HG03175 (cell line): ENCODE data around the gene GPR39.
"Not testable (repeated sequence)": the region's sequence is repeated elsewhere in the genome, so short reads cannot be mapped to it uniquely, and the experiment has no call there.

Experiments used
- ATAC-seq: cut with Tn5 transposase; IDR thresholded peaks from one replicate; pipeline ENCODE4 v1.9.1; 2021; ENCODE audit warnings: mild to moderate bottlenecking, moderate library complexity; ENCODE audit not compliant: unreplicated experiment

Gene GPR39

GRCh38 chr2:132484144-132484543 lies 67.5 kb downstream of the GPR39 start:
- no peak for ATAC-seq

GRCh38 chr2:132488491-132488890 lies 71.9 kb downstream of the GPR39 start:
- no peak for ATAC-seq

GRCh38 chr2:132489150-132489549 lies 72.5 kb downstream of the GPR39 start:
- no peak for ATAC-seq

GRCh38 chr2:132495881-132496280 lies 79.3 kb downstream of the GPR39 start:
- no peak for ATAC-seq

GRCh38 chr2:132496555-132496954 lies 80.0 kb downstream of the GPR39 start:
- no peak for ATAC-seq

- ATAC-seq: no peak
Observed at GRCh38 chr2:132497591-132497990, 81.0 kb downstream of the GPR39 start.

GRCh38 chr2:132503701-132504100 lies 87.1 kb downstream of the GPR39 start:
- ATAC-seq: no peak

GRCh38 chr2:132515010-132515409 lies 98.4 kb downstream of the GPR39 start:
- no peak for ATAC-seq

- ATAC-seq: no peak
Observed at GRCh38 chr2:132517386-132517785, 100.8 kb downstream of the GPR39 start.

- ATAC-seq: no peak
Observed at GRCh38 chr2:132518302-132518701, 101.7 kb downstream of the GPR39 start.

- ATAC-seq: no peak
Observed at GRCh38 chr2:132519566-132519965, 103.0 kb downstream of the GPR39 start.

- no peak for ATAC-seq
Observed at GRCh38 chr2:132521341-132521740, 104.7 kb downstream of the GPR39 start.

- ATAC-seq: no peak
Observed at GRCh38 chr2:132522901-132523300, 106.3 kb downstream of the GPR39 start.

- not testable (repeated sequence) for ATAC-seq
Observed at GRCh38 chr2:132537061-132537460, 120.5 kb downstream of the GPR39 start.

GRCh38 chr2:132538331-132538855 lies 121.8 kb downstream of the GPR39 start:
- no peak for ATAC-seq

GRCh38 chr2:132540166-132540565 lies 123.6 kb downstream of the GPR39 start:
- ATAC-seq: no peak

- no peak for ATAC-seq
Observed at GRCh38 chr2:132542953-132543569, 126.5 kb downstream of the GPR39 start.

- ATAC-seq: no peak
Observed at GRCh38 chr2:132544006-132544630, 127.5 kb downstream of the GPR39 start.

- no peak for ATAC-seq
Observed at GRCh38 chr2:132547090-132547687, 130.6 kb downstream of the GPR39 start.

- no peak for ATAC-seq
Observed at GRCh38 chr2:132549935-132550670, 133.5 kb downstream of the GPR39 start.

- no peak for ATAC-seq
Observed at GRCh38 chr2:132550946-132551345, 134.3 kb downstream of the GPR39 start.
